ENCODE measurements around the gene SMARCE1. TPM values are rescaled to one million over a fixed set of nuclear protein-coding genes. Genes with fewer than 3 reads are reported as not detected.

Gene SMARCE1
- polyA plus RNA-seq, 1 donor (not counting 4 experiments of a cell fraction or from before 2014, with no cell fraction given) = 60.6 TPM

- H3K4me3 ChIP-seq (ENCODE audit: control insufficient read depth in 2 of 3, extremely low read depth in 1 of 3, insufficient read depth in 2 of 3, low read depth in 1 of 3, low read length in 3 of 3) = no peak overlapping the region
- DNase-seq (ENCODE audit: low read depth, low spot score) (no peak), FAIRE-seq (no peak)
- TF ChIP-seq EZH2 (IDR thresholded peaks at IDR 0.05; ENCODE audit: low read length) (no peak), CTCF (optimal IDR thresholded peaks at IDR 0.05 in 1 of 3, IDR thresholded peaks at IDR 0.05 in 1 of 3, conservative IDR thresholded peaks at IDR 0.05 in 1 of 3; ENCODE audit: extremely low read depth in 1 of 3, insufficient read depth in 2 of 3, low read length in 3 of 3) (no peak)
- H3K36me3 ChIP-seq (ENCODE audit: control insufficient read depth in 2 of 2, extremely low read depth in 1 of 2, insufficient read depth in 2 of 2, low read length in 2 of 2) = peaks cover 18 to 52% of the 10 kb centered on the region in 2 experiments
- peak overlapping the region; percentile 9 for H3K27ac ChIP-seq (ENCODE audit: control insufficient read depth, insufficient read depth, low read length)
- peaks cover 1% of the 10 kb centered on the region for H3K79me2 ChIP-seq (ENCODE audit: control insufficient read depth, insufficient read depth, low read length)
- no peaks in the 10 kb centered on the region for H4K20me1 ChIP-seq (ENCODE audit: control insufficient read depth, extremely low read depth, insufficient read depth, low read length)
- no peak overlapping the region for H3K4me2 ChIP-seq (ENCODE audit: control insufficient read depth, extremely low read depth, insufficient read depth, low read depth, low read length)
- dilution Hi-C loops (cut with MboI; ENCODE audit: extremely low pct_ligation_motif_present, low sequenced_read_pairs) = no loop called here
- no peaks in the 10 kb centered on the region for H3K27me3 ChIP-seq (ENCODE audit: control insufficient read depth, extremely low read depth, insufficient read depth, low read length)
- no peaks in the 10 kb centered on the region for H3K9me3 ChIP-seq (ENCODE audit: control insufficient read depth, low read depth, low read length)
- H3K4me1 ChIP-seq (ENCODE audit: control insufficient read depth, extremely low read depth, insufficient read depth, low read length) = no peaks in the 10 kb centered on the region
- H2AFZ ChIP-seq (ENCODE audit: control insufficient read depth, low read length) = no peak overlapping the region
- H3K9ac ChIP-seq (ENCODE audit: control insufficient read depth, extremely low read depth, insufficient read depth, low read length) = no peak overlapping the region
- H3K9me1 ChIP-seq (ENCODE audit: control insufficient read depth, extremely low read depth, insufficient read depth, low read length) = no peaks in the 10 kb centered on the region
These were observed 13.7 kb downstream of the SMARCE1 start for GRCh38 chr17:40633871-40634270.

- H3K79me2 ChIP-seq (ENCODE audit: control insufficient read depth, insufficient read depth, low read length) = no peaks in the 10 kb centered on the region
- H3K4me3 ChIP-seq (ENCODE audit: control insufficient read depth in 2 of 3, extremely low read depth in 1 of 3, insufficient read depth in 2 of 3, low read depth in 1 of 3, low read length in 3 of 3) = no peak overlapping the region
- TF ChIP-seq EZH2 (IDR thresholded peaks at IDR 0.05; ENCODE audit: low read length) (no peak), CTCF (optimal IDR thresholded peaks at IDR 0.05 in 1 of 3, IDR thresholded peaks at IDR 0.05 in 1 of 3, conservative IDR thresholded peaks at IDR 0.05 in 1 of 3; ENCODE audit: extremely low read depth in 1 of 3, insufficient read depth in 2 of 3, low read length in 3 of 3) (no peak)
- H4K20me1 ChIP-seq (ENCODE audit: control insufficient read depth, extremely low read depth, insufficient read depth, low read length) = no peaks in the 10 kb centered on the region
- H3K4me2 ChIP-seq (ENCODE audit: control insufficient read depth, extremely low read depth, insufficient read depth, low read depth, low read length) = no peak overlapping the region
- no peak for DNase-seq (ENCODE audit: low read depth, low spot score)
- H3K4me1 ChIP-seq (ENCODE audit: control insufficient read depth, extremely low read depth, insufficient read depth, low read length) = no peaks in the 10 kb centered on the region
- H3K27ac ChIP-seq (ENCODE audit: control insufficient read depth, insufficient read depth, low read length) = no peak overlapping the region
- peak; percentile 71 for FAIRE-seq
- peaks cover 17 to 50% of the 10 kb centered on the region in 2 experiments for H3K36me3 ChIP-seq (ENCODE audit: control insufficient read depth in 2 of 2, extremely low read depth in 1 of 2, insufficient read depth in 2 of 2, low read length in 2 of 2)
- dilution Hi-C loops (cut with MboI; ENCODE audit: extremely low pct_ligation_motif_present, low sequenced_read_pairs) = no loop called here
- no peaks in the 10 kb centered on the region for H3K9me1 ChIP-seq (ENCODE audit: control insufficient read depth, extremely low read depth, insufficient read depth, low read length)
- H3K9ac ChIP-seq (ENCODE audit: control insufficient read depth, extremely low read depth, insufficient read depth, low read length) = no peak overlapping the region
- H2AFZ ChIP-seq (ENCODE audit: control insufficient read depth, low read length) = no peak overlapping the region
- no peaks in the 10 kb centered on the region for H3K9me3 ChIP-seq (ENCODE audit: control insufficient read depth, low read depth, low read length)
- no peaks in the 10 kb centered on the region for H3K27me3 ChIP-seq (ENCODE audit: control insufficient read depth, extremely low read depth, insufficient read depth, low read length)
These were observed 15.4 kb downstream of the SMARCE1 start for GRCh38 chr17:40632216-40632615.
